SHP77 (cell line): ENCODE data around the gene MYH13.

Source experiments
- DNase-seq, 2 experiments: peaks; one replicate each; lab custom pipeline; 2025; lab: John Stamatoyannopoulos, UW

Gene MYH13

GRCh38 chr17:10344816-10345215 lies 28.0 kb downstream of the MYH13 start:
- DNase-seq, result no peak

DNA sequence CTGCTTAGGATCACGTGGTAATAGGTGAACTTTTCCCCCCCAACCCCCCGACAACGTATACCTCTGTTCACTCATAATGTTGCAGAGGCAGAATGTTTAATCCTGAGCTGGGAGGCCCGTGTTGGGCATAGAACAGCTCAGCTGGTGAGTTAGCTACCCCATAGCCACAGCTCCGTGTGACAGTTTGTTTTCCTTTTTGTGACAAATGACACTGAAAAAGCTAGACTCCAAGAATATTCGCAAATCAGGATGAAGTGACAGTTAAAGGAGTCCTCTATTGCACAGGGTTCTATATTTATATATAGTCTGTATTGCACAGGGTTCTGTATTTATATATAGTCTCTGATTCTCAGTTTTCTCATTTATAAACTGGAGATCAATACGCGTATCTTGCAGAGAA lies 33.8 kb downstream of the MYH13 start:
- DNase-seq, result no peak

DNA sequence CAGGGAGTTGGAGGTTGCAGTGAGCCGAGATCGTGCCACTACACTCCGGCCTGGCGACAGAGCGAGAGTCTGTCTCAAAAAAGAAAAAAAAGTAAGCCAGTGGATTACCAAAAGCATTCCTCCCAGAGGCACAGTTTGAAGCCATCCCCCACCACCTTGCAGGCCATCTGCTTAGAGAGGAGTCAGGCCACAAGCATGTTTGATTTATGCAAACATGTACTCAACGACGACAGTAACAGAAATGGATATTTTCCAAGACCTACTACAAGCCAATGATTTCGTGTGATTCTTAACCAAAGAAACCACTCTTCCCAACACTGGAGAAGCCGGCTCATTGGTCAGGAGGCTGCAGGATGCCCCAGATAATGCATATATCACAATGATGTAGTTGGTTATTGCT lies 34.8 kb downstream of the MYH13 start:
- DNase-seq, result no peak

- no peak for DNase-seq
Observed at GRCh38 chr17:10337136-10337535, 35.7 kb downstream of the MYH13 start.

DNA sequence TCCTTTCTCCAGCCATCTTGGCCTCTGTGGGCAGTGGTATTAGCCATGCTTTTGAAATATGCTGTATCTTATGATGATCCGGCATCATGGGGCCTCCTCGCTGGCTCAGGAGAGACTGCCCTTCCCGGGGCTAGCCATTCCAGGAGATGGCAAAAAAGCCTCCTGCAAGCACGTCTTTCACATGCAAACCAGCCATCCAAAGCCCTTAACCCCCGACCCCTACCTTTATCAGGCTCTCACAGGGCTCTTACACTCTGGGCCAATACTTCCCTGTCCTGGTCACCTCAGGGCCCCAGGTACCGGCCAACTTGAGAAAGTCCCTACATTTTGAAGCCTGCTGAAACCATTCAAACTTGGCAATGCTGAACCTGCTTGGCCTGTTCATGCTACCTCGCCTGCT lies 36.4 kb downstream of the MYH13 start:
- DNase-seq, result no peak

- no peak for DNase-seq
Observed at GRCh38 chr17:10332515-10332914, 40.3 kb downstream of the MYH13 start.

DNA sequence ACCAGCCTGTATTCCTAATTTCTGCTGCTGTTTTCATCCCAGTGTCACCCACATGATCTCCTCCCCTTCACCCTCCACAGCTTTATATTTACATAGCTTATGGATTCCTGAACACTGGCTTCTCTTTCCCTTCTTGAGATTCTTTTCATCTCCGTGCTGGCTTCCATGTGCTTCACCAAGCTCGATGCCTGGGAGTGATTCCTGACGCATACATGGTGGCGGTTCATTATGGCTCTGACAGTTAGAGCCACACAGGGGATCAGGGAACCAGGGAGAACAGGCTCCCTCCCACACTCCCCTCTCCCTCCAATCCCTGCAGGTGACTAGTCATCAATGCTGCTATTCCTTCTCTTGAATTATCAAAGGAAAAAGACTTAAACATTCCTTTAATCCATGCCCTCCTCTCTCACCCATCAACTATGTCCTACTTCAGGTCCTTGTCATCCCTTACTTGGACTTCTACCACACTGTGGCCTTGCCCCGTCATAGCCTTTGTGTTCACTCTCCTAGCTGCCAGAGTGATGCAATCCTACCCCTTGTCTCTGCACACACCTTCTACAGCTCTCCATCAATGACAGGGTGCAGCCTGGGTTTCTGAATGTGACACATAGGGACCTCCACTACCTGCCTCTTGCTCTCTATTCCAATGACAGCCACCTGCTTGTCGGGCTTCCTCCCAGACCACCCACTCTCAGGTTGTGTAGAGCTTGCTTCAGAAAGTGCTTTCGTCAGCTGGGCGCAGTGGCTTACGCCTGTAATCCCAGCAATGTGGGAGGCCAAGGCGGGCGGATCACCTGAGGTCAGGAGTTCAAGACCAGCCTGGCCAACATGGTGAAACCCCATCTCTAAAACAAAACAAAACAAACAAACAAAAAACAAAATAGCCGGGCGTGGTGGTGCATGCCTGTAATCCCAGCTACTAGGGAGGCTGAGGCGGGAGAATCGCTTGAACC lies 43.6 kb downstream of the MYH13 start:
- DNase-seq, result no peak

DNA sequence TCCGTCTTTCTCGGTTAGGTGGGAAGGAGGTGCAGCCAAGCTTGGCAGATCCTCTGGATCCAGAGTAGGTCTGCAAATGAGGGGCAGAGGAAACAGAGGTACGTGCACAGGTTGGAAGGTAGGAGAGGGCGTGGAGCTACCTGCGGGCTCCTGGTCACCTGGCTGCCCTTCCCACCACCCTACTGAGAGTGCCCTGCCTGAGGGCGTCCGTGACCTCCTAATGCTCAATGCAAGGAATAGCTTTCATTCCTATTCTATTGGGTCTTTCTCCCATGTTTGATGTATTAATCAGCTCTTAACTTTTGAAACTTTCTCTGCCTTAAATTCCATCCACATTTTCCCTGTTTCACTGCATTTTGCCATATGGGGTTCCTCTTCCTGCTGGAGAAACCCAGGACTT lies 44.6 kb downstream of the MYH13 start:
- no peak for DNase-seq

GRCh38 chr17:10327640-10328039 lies 45.2 kb downstream of the MYH13 start:
- DNase-seq, result peak; percentile 79 to 81

DNA sequence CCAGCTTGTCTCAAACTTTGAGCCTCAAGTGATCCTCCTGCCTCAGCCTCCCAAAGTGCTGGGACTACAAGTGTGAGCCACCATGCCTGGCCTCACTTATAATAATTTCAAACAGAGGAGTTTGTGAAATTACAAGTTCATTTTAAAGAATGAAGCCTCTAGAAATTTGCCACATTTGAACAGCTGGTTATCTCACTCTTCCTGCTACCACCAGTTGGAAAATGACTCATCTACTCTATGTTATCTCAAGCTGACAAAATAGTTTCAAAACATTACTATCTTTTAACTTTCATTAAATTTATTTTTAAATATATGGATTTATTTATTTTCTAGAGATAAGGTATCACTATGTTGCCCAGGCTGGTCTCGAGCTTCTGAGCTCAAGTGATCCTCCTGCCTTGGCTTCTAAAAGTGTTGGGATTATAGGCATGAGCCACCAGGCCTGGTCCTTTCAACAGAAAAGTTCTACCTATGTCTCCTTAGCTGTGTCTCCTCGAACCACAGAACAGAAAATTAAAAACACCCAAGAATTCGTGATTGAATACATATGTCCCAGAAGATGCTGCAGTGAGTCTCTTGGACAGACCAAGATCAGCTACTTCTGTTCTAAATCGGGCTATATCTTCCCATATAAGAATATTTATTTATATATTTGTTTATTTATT lies 47.6 kb downstream of the MYH13 start:
- no peak for DNase-seq

GRCh38 chr17:10323812-10324610 lies 48.8 kb downstream of the MYH13 start:
- DNase-seq, result no peak

DNA sequence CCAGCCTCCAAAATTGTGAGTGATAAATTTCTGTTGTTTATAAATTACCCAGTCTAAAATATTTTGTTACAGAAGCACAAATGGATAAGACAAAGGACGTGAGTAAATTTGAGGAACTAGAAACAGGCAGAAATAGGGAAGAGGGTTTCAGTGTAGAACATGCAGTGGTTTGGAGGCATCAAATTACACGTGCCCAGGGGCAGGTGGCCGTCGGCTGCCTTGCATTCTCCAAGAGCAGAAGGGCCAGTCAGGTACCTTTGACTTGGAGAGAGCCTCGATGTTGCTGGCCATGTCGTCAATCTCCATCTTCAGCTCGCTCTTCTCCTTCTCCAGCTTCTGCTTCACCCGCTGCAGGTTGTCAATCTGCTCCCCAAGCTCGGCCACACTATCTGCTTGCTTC lies 54.3 kb downstream of the MYH13 start:
- no peak for DNase-seq

GRCh38 chr17:10317543-10317834 lies 55.3 kb downstream of the MYH13 start:
- DNase-seq, result no peak

DNA sequence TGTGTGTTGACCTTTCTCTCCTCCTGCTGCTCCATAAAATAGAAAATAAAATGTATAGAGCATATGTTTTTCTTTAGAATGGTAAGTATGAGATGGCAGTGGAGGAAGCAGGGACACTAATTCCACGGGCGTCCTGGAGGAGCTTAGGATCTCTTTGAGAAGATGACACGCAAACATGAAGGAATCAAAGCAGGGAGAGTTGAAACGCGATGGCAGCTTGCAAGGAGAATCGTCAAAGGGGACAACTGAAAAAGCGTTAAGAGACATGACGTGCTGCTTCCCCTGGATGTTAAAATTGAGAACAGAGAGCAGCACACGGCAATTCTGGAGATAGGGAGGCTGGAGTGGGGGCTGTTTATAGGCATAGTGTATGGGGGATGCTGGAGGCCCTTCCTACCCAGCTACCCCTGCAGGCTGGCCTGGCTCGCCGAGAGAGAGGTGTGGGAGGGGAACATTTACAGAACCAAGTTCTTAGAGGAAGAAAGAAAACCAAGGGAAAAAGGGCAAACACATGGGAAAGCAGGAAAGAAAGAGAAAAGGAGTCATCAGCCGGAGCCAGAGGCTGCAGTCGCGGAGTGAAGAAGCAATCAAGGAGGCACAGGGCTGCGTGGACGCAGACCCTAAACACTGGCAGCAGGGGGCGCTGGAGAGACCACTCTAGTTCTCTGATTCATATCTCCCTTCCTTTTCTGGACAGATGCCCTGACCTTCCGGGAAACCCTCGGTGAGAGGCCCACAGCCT lies 55.8 kb downstream of the MYH13 start:
- no peak for DNase-seq

GRCh38 chr17:10314329-10314728 lies 58.5 kb downstream of the MYH13 start:
- DNase-seq, result no peak

GRCh38 chr17:10313037-10313672 lies 59.7 kb downstream of the MYH13 start:
- no peak for DNase-seq

GRCh38 chr17:10311131-10311530 lies 61.7 kb downstream of the MYH13 start:
- no peak for DNase-seq

- no peak for DNase-seq
Observed at GRCh38 chr17:10309003-10309974, 63.5 kb downstream of the MYH13 start.

GRCh38 chr17:10306585-10306984 lies 66.2 kb downstream of the MYH13 start:
- DNase-seq, result no peak

GRCh38 chr17:10305398-10305797 lies 67.4 kb downstream of the MYH13 start:
- no peak for DNase-seq
